DOHH2 (cell line): ENCODE measurements around the gene OR51F2.

ENCODE experiments used
- H3F3A ChIP-seq: fragments of 200-600 bp; sonication (generic), shearing (Covaris generic); 2 replicates; pipeline ENCODE4 v1.6.0; 2016; ENCODE audit warnings: antibody characterized with exemption, mild to moderate bottlenecking; ENCODE audit not compliant: control insufficient read depth, insufficient read depth
- H3K27ac ChIP-seq: fragments of 200-600 bp; sonication (generic); 2 replicates; pipeline ENCODE4 v1.5.1; 2014; ENCODE audit warnings: low read depth, mild to moderate bottlenecking, low read length, moderate library complexity
- H3K27me3 ChIP-seq: fragments of 200-600 bp; sonication (generic); 2 replicates; pipeline ENCODE4 v1.6.1; 2014; ENCODE audit warnings: mild to moderate bottlenecking, low read length, mixed read lengths; ENCODE audit not compliant: control insufficient read depth
- H3K36me3 ChIP-seq: fragments of 200-600 bp; sonication (generic); 2 replicates; pipeline ENCODE4 v1.6.1; 2014; ENCODE audit warnings: mild to moderate bottlenecking, low read length, moderate library complexity, mixed read lengths; ENCODE audit not compliant: control insufficient read depth
- H3K4me1 ChIP-seq: fragments of 200-600 bp; sonication (generic); 2 replicates; pipeline ENCODE4 v1.6.1; 2014; ENCODE audit warnings: mild to moderate bottlenecking, low read length, mixed read lengths; ENCODE audit not compliant: control insufficient read depth
- H3K4me2 ChIP-seq: fragments of 200-600 bp; sonication (generic); 2 replicates; pipeline ENCODE4 v1.6.0; 2014; ENCODE audit warnings: mild to moderate bottlenecking, low read length, moderate library complexity
- H3K4me3 ChIP-seq: fragments of 200-600 bp; sonication (generic); 2 replicates; pipeline ENCODE4 v1.5.1; 2014; ENCODE audit warnings: mild to moderate bottlenecking, low read length, mixed read lengths
- H3K79me2 ChIP-seq: fragments of 200-600 bp; sonication (generic); 2 replicates; pipeline ENCODE4 v1.6.1; 2014; ENCODE audit warnings: mild to moderate bottlenecking, low read length, mixed read lengths; ENCODE audit not compliant: control insufficient read depth
- H3K9me2 ChIP-seq: fragments of 200-600 bp; sonication (generic); replicated peaks from 2 replicates; pipeline ENCODE4 v1.6.1; 2014; ENCODE audit warnings: mild to moderate bottlenecking, low read length, mixed read lengths; ENCODE audit not compliant: control insufficient read depth
- H3K9me3 ChIP-seq: fragments of 200-600 bp; sonication (generic); 2 replicates; pipeline ENCODE4 v1.6.1; 2014; ENCODE audit warnings: antibody characterized with exemption, low read length, mixed read lengths; ENCODE audit not compliant: control insufficient read depth, insufficient read depth
- H4K20me1 ChIP-seq: fragments of 200-600 bp; sonication (generic); 2 replicates; pipeline ENCODE4 v1.6.0; 2014; ENCODE audit warnings: low read depth, mild to moderate bottlenecking, antibody characterized with exemption, low read length, moderate library complexity; ENCODE audit not compliant: control insufficient read depth, insufficient read depth
- CTCF ChIP-seq: fragments of 200-600 bp; sonication (generic); IDR thresholded peaks from one replicate; pipeline ENCODE4 v1.5.1; 2014; ENCODE audit warnings: antibody characterized with exemption, mild to moderate bottlenecking, low read depth, low read length; ENCODE audit not compliant: poor library complexity, severe bottlenecking
- EZH2phosphoT487 ChIP-seq: fragments of 200-600 bp; sonication (generic); IDR thresholded peaks from 2 replicates; pipeline ENCODE4 v1.6.1; 2017; ENCODE audit warnings: borderline replicate concordance, mild to moderate bottlenecking, antibody characterized with exemption, low read length, moderate library complexity, mixed read lengths

The OR51F2 gene

DNA sequence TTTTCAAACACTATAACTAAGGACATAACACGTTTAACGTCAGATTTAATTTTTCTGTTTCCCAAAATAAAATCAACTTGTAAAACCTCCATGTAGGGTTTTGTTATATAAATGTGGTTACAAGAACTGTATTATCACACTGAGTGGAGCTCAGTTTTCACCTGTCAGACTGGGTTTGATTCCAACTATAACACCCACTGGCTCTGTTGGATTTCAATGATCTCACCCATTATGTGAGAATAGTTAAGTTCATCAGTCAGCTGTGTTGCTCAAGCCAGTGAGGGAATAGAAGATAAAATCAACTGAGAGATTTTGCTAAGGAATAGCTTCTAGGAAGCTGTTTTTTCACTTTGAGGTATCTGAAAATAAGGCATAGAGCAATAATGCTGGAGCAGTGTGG lies 11.9 kb upstream of the OR51F2 start:
- Histone ChIP-seq H4K20me1 (no peaks in the 10 kb centered on the region), H3K4me3 (no peak overlapping the region), H3K27me3 (no peaks in the 10 kb centered on the region), H3K9me3 (no peaks in the 10 kb centered on the region), H3F3A (no peaks in the 10 kb centered on the region), H3K27ac (no peak overlapping the region), H3K4me2 (no peak overlapping the region), H3K4me1 (no peaks in the 10 kb centered on the region), H3K79me2 (no peaks in the 10 kb centered on the region), H3K36me3 (no peaks in the 10 kb centered on the region), H3K9me2 (no peaks in the 10 kb centered on the region)
- no peak for TF ChIP-seq CTCF

- Histone ChIP-seq H3K79me2 (no peaks in the 10 kb centered on the region), H3K36me3 (no peaks in the 10 kb centered on the region), H3K27me3 (no peaks in the 10 kb centered on the region), H3K4me3 (no peak overlapping the region), H4K20me1 (no peaks in the 10 kb centered on the region), H3K9me2 (no peaks in the 10 kb centered on the region), H3K27ac (no peak overlapping the region), H3K4me1 (no peaks in the 10 kb centered on the region), H3K9me3 (no peaks in the 10 kb centered on the region), H3F3A (no peaks in the 10 kb centered on the region), H3K4me2 (no peak overlapping the region)
- TF ChIP-seq CTCF (no peak), EZH2phosphoT487 (no peak)
Measured at GRCh38 chr11:4825132-4825531, 4.0 kb downstream of the OR51F2 start.

GRCh38 chr11:4826425-4826824 lies 5.3 kb downstream of the OR51F2 start:
- no peaks in the 10 kb centered on the region for H3F3A ChIP-seq
- H3K79me2 ChIP-seq: no peaks in the 10 kb centered on the region
- H3K9me3 ChIP-seq: no peaks in the 10 kb centered on the region
- no peaks in the 10 kb centered on the region for H4K20me1 ChIP-seq
- no peak overlapping the region for H3K4me3 ChIP-seq
- H3K27me3 ChIP-seq: no peaks in the 10 kb centered on the region
- no peaks in the 10 kb centered on the region for H3K4me1 ChIP-seq
- H3K4me2 ChIP-seq: no peak overlapping the region
- H3K9me2 ChIP-seq: no peaks in the 10 kb centered on the region
- H3K27ac ChIP-seq: no peak overlapping the region
- no peaks in the 10 kb centered on the region for H3K36me3 ChIP-seq
- TF ChIP-seq EZH2phosphoT487: no peak

DNA sequence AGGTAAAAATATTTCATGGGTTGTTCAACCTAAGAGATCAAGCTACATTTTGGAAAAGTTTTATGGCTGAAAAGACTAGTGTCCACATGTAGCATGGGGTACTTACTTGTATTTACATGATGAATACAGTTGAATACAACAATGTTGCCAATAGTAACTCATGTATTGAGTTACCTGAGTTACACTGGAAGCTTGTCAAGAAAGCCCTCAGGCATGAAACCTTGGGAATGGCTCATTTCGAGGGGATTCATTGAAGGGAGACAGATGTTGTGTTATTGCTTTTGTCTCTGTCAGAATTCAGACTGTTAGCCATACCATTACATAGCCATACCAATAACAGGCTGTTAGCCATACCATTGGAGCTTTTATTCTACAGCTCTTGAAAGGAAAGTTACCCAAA lies 9.2 kb downstream of the OR51F2 start:
- Histone ChIP-seq H3K27me3 (no peaks in the 10 kb centered on the region), H3K4me1 (no peaks in the 10 kb centered on the region), H3K9me3 (no peaks in the 10 kb centered on the region), H3K4me3 (no peak overlapping the region), H3K36me3 (no peaks in the 10 kb centered on the region), H3F3A (no peaks in the 10 kb centered on the region), H3K9me2 (no peaks in the 10 kb centered on the region), H4K20me1 (no peaks in the 10 kb centered on the region), H3K27ac (no peak overlapping the region), H3K4me2 (no peak overlapping the region), H3K79me2 (no peaks in the 10 kb centered on the region)
- TF ChIP-seq CTCF: no peak
- no peak for TF ChIP-seq EZH2phosphoT487
